Stimulated activated naive CD8-positive, alpha-beta T cell treated with anti-CD3 and anti-CD28 coated beads, Interleukin-15, Interleukin-2, amounts not matched to agents 100 U/mL and 50 U/mL, for 24 hours (primary cell): ENCODE results near the gene ATP8B1.
"Not testable (repeated sequence)": the region's sequence is repeated elsewhere in the genome, so short reads cannot be mapped to it uniquely, and the experiment has no call there.

Experiments
- ATAC-seq: fragments of 150-1000 bp; cut with Tn5 transposase; one replicate; pipeline ENCODE4 v1.10.0; 2021
- DNase-seq: peaks from one replicate; pipeline ENCODE4 v3.0.0; 2021

Gene ATP8B1

GRCh38 chr18:57764995-57765394, 38.1 kb downstream of the ATP8B1 start:
- DNase-seq (no peak), ATAC-seq (no peak)

GRCh38 chr18:57764087-57764486, 39.0 kb downstream of the ATP8B1 start:
- ATAC-seq, result no peak

GRCh38 chr18:57762686-57763085, 40.4 kb downstream of the ATP8B1 start:
- DNase-seq (no peak), ATAC-seq (no peak)

More at GRCh38 chr18:57764087-57764486, 39.0 kb downstream of the ATP8B1 start:
- DNase-seq, result no peak

- DNase-seq (no peak), ATAC-seq (no peak)
Observed at GRCh38 chr18:57759650-57760049, 43.5 kb downstream of the ATP8B1 start.

- ATAC-seq, result no peak
- no peak for DNase-seq
Observed at GRCh38 chr18:57755473-57756067, 47.5 kb downstream of the ATP8B1 start.

- no peak for DNase-seq
- ATAC-seq, result no peak
Observed at GRCh38 chr18:57754577-57755338, 48.4 kb downstream of the ATP8B1 start.

- ATAC-seq (peak; percentile 32), DNase-seq (no peak)
Observed at GRCh38 chr18:57753063-57753462, 50.1 kb downstream of the ATP8B1 start.

- DNase-seq (no peak), ATAC-seq (no peak)
Observed at GRCh38 chr18:57749604-57749970, 53.5 kb downstream of the ATP8B1 start.

- no peak for DNase-seq
- no peak for ATAC-seq
Observed at GRCh38 chr18:57748770-57749603, 54.1 kb downstream of the ATP8B1 start.

GRCh38 chr18:57747809-57748680, 55.1 kb downstream of the ATP8B1 start:
- DNase-seq (no peak), ATAC-seq (no peak)

- ATAC-seq (no peak), DNase-seq (no peak)
Observed at GRCh38 chr18:57744211-57744694, 58.9 kb downstream of the ATP8B1 start.

GRCh38 chr18:57743008-57743407, 60.1 kb downstream of the ATP8B1 start:
- DNase-seq (no peak), ATAC-seq (no peak)

- DNase-seq, result no peak
Observed at GRCh38 chr18:57741273-57741672, 61.8 kb downstream of the ATP8B1 start.

GRCh38 chr18:57738078-57738477, 65.0 kb downstream of the ATP8B1 start:
- no peak for DNase-seq
- no peak for ATAC-seq

More at GRCh38 chr18:57741273-57741672, 61.8 kb downstream of the ATP8B1 start:
- no peak for ATAC-seq

- ATAC-seq (no peak), DNase-seq (no peak)
Observed at GRCh38 chr18:57737400-57738060, 65.6 kb downstream of the ATP8B1 start.

GRCh38 chr18:57735042-57735441, 68.1 kb downstream of the ATP8B1 start:
- ATAC-seq, DNase-seq: not testable (repeated sequence)

GRCh38 chr18:57733861-57734260, 69.3 kb downstream of the ATP8B1 start:
- DNase-seq (no peak), ATAC-seq (no peak)

- ATAC-seq (no peak), DNase-seq (no peak)
Observed at GRCh38 chr18:57730146-57730545, 73.0 kb downstream of the ATP8B1 start.

- no peak for DNase-seq
- no peak for ATAC-seq
Observed at GRCh38 chr18:57728941-57729511, 74.1 kb downstream of the ATP8B1 start.

- DNase-seq, result no peak
- peak; percentile 63 for ATAC-seq
Observed at GRCh38 chr18:57727952-57728807, 74.9 kb downstream of the ATP8B1 start.
